Tibial nerve (tissue), 4 donors: Measurements from ENCODE around the gene CCNB1. TPM values are rescaled to one million over a fixed set of nuclear protein-coding genes. Genes with fewer than 3 reads are reported as not detected.
A peak's percentile ranks its signal among the peaks of the same experiment; 100 is the strongest.
"Not testable (repeated sequence)": the region's sequence is repeated elsewhere in the genome, so short reads cannot be mapped to it uniquely, and the experiment has no call there.

Source experiments
- DNase-seq, 2 donors: peaks; one replicate each; pipeline ENCODE4 v3.0.0-alpha.2; 2019; ENCODE audit warnings: low spot score in 2 of 2
- H3K27ac ChIP-seq, 4 donors: fragments of 200-600 bp; sonication (generic) in 3 of 4; one replicate each; pipeline ENCODE4 v1.5.1; 2017 to 2019; ENCODE audit warnings: mild to moderate bottlenecking in 1 of 4
- H3K27me3 ChIP-seq, 2 donors: fragments of 200-600 bp; sonication (generic) in 1 of 2; one replicate each; pipeline versions ENCODE4 v1.5.1 to v1.6.0; 2017 to 2019
- H3K36me3 ChIP-seq, 3 donors: fragments of 200-600 bp; sonication (generic); one replicate each; pipeline ENCODE4 v1.5.1; 2018 to 2019
- H3K4me1 ChIP-seq, 4 donors: fragments of 200-600 bp; sonication (generic) in 3 of 4; one replicate each; pipeline ENCODE4 v1.5.1; 2017 to 2019
- H3K4me3 ChIP-seq, 4 donors: fragments of 200-600 bp; sonication (generic) in 3 of 4; one replicate each; pipeline ENCODE4 v1.5.1; 2017 to 2019; ENCODE audit warnings: mild to moderate bottlenecking in 1 of 4, moderate library complexity in 1 of 4
- H3K9me3 ChIP-seq, 4 donors: fragments of 200-600 bp; sonication (generic) in 3 of 4; one replicate each; pipeline ENCODE4 v1.5.1; 2017 to 2019
- EP300 ChIP-seq, 2 donors: sonication (generic); formaldehyde crosslinking; IDR thresholded peaks; one replicate each; pipeline ENCODE4 v1.6.1; 2017; ENCODE audit warnings: antibody characterized with exemption in 2 of 2, mild to moderate bottlenecking in 1 of 2
- POLR2A ChIP-seq, 2 donors: fragments of 450-650 bp; IDR thresholded peaks; one replicate each; pipeline ENCODE4 v1.6.1; 2017; ENCODE audit warnings: antibody characterized with exemption in 2 of 2, mild to moderate bottlenecking in 2 of 2, moderate library complexity in 2 of 2
- WGBS, 2 donors: methylation state at CpG; one replicate each; pipeline ENCODE4 v1.1.5; 2018; 5-methylcytosine and 5-hydroxymethylcytosine counted together
- total RNA-seq, 4 donors: library from RNA; depleted of rRNA; stranded (reverse); fragments of >200 nt; gene quantifications; one replicate each; pipeline ENCODE4 v1.1.0, GENCODE V29; 2016
- TF ChIP-seq, protein P1 (sequence below), 5 experiments: fragments of 200-600 bp in 3 of 5; fragments of 450-650 bp in 2 of 5; sonication (generic) in 3 of 5; IDR thresholded peaks; one replicate each; pipeline ENCODE4 v1.5.1; 2016 to 2019; ENCODE audit warnings: antibody characterized with exemption in 5 of 5, mild to moderate bottlenecking in 3 of 5, moderate library complexity in 2 of 5

CCNB1 gene
- total RNA-seq, 4 donors from 2014 or later = 4.4 to 26.7 (median 6.5) TPM

DNA sequence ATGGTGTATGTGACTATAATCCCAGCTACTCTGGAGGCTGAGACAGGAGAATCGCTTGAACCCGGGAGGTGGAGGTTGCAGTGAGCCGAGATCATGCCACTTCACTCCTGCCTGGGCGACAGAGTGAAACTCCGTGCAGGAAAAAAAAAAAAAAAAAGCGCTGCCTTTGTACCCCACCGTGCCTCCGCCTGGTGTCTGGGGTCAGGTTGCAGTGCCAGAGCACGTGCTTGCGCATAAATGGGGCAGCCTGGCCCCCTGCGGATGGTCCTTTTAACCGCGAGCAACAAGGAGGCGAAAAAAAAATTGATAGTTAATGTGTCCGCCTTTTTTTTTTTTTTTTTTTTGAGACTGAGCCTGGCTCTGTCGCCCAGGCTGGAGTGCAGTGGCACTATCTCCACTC, 6.3 kb upstream of the CCNB1 start:
- H3K27ac ChIP-seq = no peak overlapping the region
- no peak for DNase-seq
- no peaks in the 10 kb centered on the region for H3K4me1 ChIP-seq
- no peak overlapping the region for H3K4me3 ChIP-seq
- H3K9me3 ChIP-seq = no peaks in the 10 kb centered on the region
- TF ChIP-seq, protein P1, sequence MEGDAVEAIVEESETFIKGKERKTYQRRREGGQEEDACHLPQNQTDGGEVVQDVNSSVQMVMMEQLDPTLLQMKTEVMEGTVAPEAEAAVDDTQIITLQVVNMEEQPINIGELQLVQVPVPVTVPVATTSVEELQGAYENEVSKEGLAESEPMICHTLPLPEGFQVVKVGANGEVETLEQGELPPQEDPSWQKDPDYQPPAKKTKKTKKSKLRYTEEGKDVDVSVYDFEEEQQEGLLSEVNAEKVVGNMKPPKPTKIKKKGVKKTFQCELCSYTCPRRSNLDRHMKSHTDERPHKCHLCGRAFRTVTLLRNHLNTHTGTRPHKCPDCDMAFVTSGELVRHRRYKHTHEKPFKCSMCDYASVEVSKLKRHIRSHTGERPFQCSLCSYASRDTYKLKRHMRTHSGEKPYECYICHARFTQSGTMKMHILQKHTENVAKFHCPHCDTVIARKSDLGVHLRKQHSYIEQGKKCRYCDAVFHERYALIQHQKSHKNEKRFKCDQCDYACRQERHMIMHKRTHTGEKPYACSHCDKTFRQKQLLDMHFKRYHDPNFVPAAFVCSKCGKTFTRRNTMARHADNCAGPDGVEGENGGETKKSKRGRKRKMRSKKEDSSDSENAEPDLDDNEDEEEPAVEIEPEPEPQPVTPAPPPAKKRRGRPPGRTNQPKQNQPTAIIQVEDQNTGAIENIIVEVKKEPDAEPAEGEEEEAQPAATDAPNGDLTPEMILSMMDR (IDR thresholded peaks at IDR 0.05) = no peak
- no peak for TF ChIP-seq EP300 (IDR thresholded peaks at IDR 0.05)
- no peak for TF ChIP-seq POLR2A (IDR thresholded peaks at IDR 0.05)
- no peaks in the 10 kb centered on the region for H3K27me3 ChIP-seq
- no peaks in the 10 kb centered on the region for H3K36me3 ChIP-seq
- 88 to 89% methylated on average over 16 of the region's 16 CpGs for WGBS, 2 donors

DNA sequence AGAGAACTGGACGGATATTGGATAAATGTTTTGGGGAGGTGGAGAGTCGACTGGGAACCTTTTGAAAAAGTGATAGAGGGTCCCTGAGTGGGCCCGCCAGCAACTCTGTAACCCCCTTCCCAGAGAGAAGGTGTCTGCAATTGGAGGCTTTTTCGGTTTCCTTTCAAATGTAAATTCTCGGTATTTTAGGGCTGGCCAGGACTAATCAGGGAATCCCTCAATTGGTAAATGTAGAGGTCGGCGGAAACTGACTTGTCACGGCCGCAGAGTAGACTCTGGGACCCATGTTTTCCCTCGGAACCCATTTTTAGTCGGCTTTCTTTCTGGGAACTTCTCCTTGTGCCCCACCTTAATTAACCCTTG, 524 bp downstream of the CCNB1 start:
- Histone ChIP-seq H3K27ac (peak overlapping the region in 2 of 4 donors; percentile 69 to 71), H3K4me1 (peaks cover 0 to 17% (median 8%) of the 10 kb centered on the region in 4 donors), H3K9me3 (no peaks in the 10 kb centered on the region), H3K27me3 (no peaks in the 10 kb centered on the region), H3K4me3 (peak overlapping the region; percentile 55 to 75 (median 64)), H3K36me3 (peaks cover 0 to 25% (median 0%) of the 10 kb centered on the region in 3 donors)
- DNase-seq = no peak
- TF ChIP-seq POLR2A (IDR thresholded peaks at IDR 0.05) (no peak), EP300 (IDR thresholded peaks at IDR 0.05) (no peak)
- TF ChIP-seq, protein P1 (IDR thresholded peaks at IDR 0.05) = no peak
- 1% methylated on average over 11 of the region's 11 CpGs for WGBS, 2 donors

GRCh38 chr5:69167929-69168328, 979 bp downstream of the CCNB1 start:
- whole genome bisulfite sequencing, 2 donors = 38 to 39% methylated on average over 8 of the region's 8 CpGs

GRCh38 chr5:69170495-69170894, 3.5 kb downstream of the CCNB1 start:
- DNase-seq = no peak
- TF ChIP-seq, protein P1 (IDR thresholded peaks at IDR 0.05) = no peak
- no peak for TF ChIP-seq POLR2A (IDR thresholded peaks at IDR 0.05)
- no peak for TF ChIP-seq EP300 (IDR thresholded peaks at IDR 0.05)
- H3K36me3 ChIP-seq = peaks cover 0 to 52% (median 0%) of the 10 kb centered on the region in 3 donors
- no peak overlapping the region for H3K4me3 ChIP-seq
- H3K4me1 ChIP-seq = peaks cover 0 to 17% (median 8%) of the 10 kb centered on the region in 4 donors
- no peaks in the 10 kb centered on the region for H3K27me3 ChIP-seq
- H3K9me3 ChIP-seq = no peaks in the 10 kb centered on the region
- no peak overlapping the region for H3K27ac ChIP-seq
- WGBS, 2 donors = 96 to 97% methylated on average over 1 of the region's 1 CpG

More at GRCh38 chr5:69167929-69168328, 979 bp downstream of the CCNB1 start:
- no peaks in the 10 kb centered on the region for H3K27me3 ChIP-seq
- peaks cover 0 to 27% (median 0%) of the 10 kb centered on the region in 3 donors for H3K36me3 ChIP-seq
- no peaks in the 10 kb centered on the region for H3K9me3 ChIP-seq
- H3K27ac ChIP-seq = no peak overlapping the region
- peak overlapping the region; percentile 55 to 75 (median 64) for H3K4me3 ChIP-seq
- H3K4me1 ChIP-seq = peaks cover 0 to 17% (median 8%) of the 10 kb centered on the region in 4 donors
- DNase-seq = no peak
- TF ChIP-seq, protein P1 (IDR thresholded peaks at IDR 0.05) = no peak
- TF ChIP-seq POLR2A (IDR thresholded peaks at IDR 0.05) (no peak), EP300 (IDR thresholded peaks at IDR 0.05) (no peak)

DNA sequence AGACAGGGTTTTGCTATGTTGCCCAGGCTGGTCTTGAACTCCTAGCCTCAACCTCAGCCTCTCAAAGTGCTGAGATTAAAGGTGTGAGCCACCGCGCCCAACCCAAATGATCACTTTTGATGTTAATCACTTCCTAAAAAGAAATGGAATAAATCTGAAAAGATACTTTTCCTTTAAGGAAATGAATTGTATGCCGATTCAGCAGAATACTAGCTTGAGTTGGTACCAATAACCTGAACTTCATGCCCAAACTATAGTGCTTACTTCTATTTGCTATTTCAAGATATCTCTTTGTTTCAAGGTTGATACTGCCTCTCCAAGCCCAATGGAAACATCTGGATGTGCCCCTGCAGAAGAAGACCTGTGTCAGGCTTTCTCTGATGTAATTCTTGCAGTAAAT, 4.0 kb downstream of the CCNB1 start:
- Histone ChIP-seq H3K27ac (no peak overlapping the region), H3K27me3 (no peaks in the 10 kb centered on the region), H3K4me3 (no peak overlapping the region), H3K4me1 (peaks cover 0 to 17% (median 8%) of the 10 kb centered on the region in 4 donors), H3K9me3 (no peaks in the 10 kb centered on the region), H3K36me3 (peaks cover 0 to 56% (median 0%) of the 10 kb centered on the region in 3 donors)
- TF ChIP-seq, protein P1 (IDR thresholded peaks at IDR 0.05) = no peak
- no peak for TF ChIP-seq POLR2A (IDR thresholded peaks at IDR 0.05)
- no peak for TF ChIP-seq EP300 (IDR thresholded peaks at IDR 0.05)
- WGBS, 2 donors = 96 to 99% methylated on average over 3 of the region's 3 CpGs
- DNase-seq = no peak

DNA sequence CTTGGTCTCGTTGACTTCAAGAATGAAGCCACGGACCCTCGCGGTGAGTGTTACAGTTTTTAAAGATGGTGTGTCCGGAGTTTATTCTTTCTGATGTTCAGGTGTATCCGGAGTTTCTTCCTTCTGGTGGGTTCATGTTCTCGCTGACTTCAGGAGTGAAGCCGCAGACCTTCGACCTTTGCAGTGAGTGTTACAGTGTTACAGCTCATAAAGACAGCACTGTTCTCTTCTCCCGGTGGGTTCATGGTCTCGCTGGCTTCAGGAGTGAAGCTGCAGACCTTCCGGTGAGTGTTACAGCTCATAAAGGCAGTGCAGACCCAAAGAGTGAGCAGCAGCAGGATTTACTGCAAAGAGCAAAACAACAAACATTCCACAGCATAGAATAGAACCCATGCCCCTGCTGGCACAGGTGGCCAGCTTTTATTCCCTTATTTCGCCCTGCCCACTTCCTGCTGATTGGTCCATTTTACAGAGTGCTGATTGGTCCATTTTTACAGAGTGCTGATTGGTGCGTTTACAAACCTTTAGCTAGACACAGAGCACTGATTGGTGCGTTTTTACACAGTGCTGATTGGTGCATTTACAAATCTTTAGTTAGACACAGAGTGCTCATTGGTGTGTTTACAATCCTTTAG, 14.8 kb downstream of the CCNB1 start:
- not testable (repeated sequence) for H3K36me3 ChIP-seq, H3K9me3 ChIP-seq, H3K27me3 ChIP-seq, H3K27ac ChIP-seq, H3K4me3 ChIP-seq, H3K4me1 ChIP-seq, DNase-seq
- 87% methylated on average over 15 of the region's 15 CpGs for WGBS, 2 donors
